Right lobe of liver (tissue), 4 donors: ENCODE data around the gene NBEAL1.
"Not testable (repeated sequence)": the region's sequence is repeated elsewhere in the genome, so short reads cannot be mapped to it uniquely, and the experiment has no call there.

ENCODE experiments used
- CTCF ChIP-seq, 4 donors: fragments of 200-600 bp in 3 of 4; fragments of 450-650 bp in 1 of 4; IDR thresholded peaks; one replicate each; pipeline versions ENCODE4 v1.5.1 to v1.8.0; 2016 to 2022; ENCODE audit warnings: antibody characterized with exemption in 4 of 4, mild to moderate bottlenecking in 2 of 4
- POLR2A ChIP-seq: fragments of 450-650 bp; IDR thresholded peaks from one replicate; pipeline ENCODE4 v1.6.1; 2017; ENCODE audit warnings: antibody characterized with exemption, mild to moderate bottlenecking
- donor health status: DM: no; HTN: no; CAD: no.
- donor health status: DM: no; HTN: no; CAD: no.
- donor health status: DM: no; HTN: yes; CAD: no.

- not testable (repeated sequence) for TF ChIP-seq CTCF (IDR thresholded peaks at IDR 0.05); POLR2A
Measured at GRCh38 chr2:203039211-203039610, 24.5 kb downstream of the NBEAL1 start.
